Mesothelial cell of epicardium (in vitro differentiated cells): ENCODE results near the gene LINC01488. TPM values are rescaled to one million over a fixed set of nuclear protein-coding genes. Genes with fewer than 3 reads are reported as not detected.

Source experiments
- DNase-seq, 2 experiments: peaks; one replicate each; pipeline ENCODE4 v3.0.0; 2021; ENCODE audit warnings: low spot score in 2 of 2; ENCODE audit not compliant: unreplicated experiment in 2 of 2
- H3K27ac Mint-ChIP-seq: 2 replicates; pipeline ENCODE4 v1.8.0; 2021; ENCODE audit warnings: mixed read lengths
- H3K27me3 Mint-ChIP-seq: 2 replicates; pipeline ENCODE4 v1.8.0; 2021; ENCODE audit warnings: low read depth, mixed read lengths
- H3K36me3 Mint-ChIP-seq: 2 replicates; pipeline ENCODE4 v1.8.0; 2021; ENCODE audit warnings: mixed read lengths
- H3K4me1 Mint-ChIP-seq: 2 replicates; pipeline ENCODE4 v1.8.0; 2021; ENCODE audit warnings: mixed read lengths
- H3K4me3 Mint-ChIP-seq: 2 replicates; pipeline ENCODE4 v1.8.0; 2021; ENCODE audit warnings: mild to moderate bottlenecking, moderate library complexity, mixed read lengths
- H3K9me3 Mint-ChIP-seq: 2 replicates; pipeline ENCODE4 v1.8.0; 2021; ENCODE audit warnings: mixed read lengths
- total RNA-seq: library from RNA; stranded (reverse); gene quantifications from 3 replicates; pipeline ENCODE4 v1.2.1, GENCODE V29; 2021
- TF ChIP-seq, protein P1 (sequence below): fragments of 200-600 bp; sonication (generic); IDR thresholded peaks from one replicate; pipeline ENCODE4 v1.5.0; 2021; ENCODE audit warnings: antibody characterized with exemption; ENCODE audit not compliant: unreplicated experiment

The LINC01488 gene
- total RNA-seq, 1 donor from 2014 or later: not detected

DNA sequence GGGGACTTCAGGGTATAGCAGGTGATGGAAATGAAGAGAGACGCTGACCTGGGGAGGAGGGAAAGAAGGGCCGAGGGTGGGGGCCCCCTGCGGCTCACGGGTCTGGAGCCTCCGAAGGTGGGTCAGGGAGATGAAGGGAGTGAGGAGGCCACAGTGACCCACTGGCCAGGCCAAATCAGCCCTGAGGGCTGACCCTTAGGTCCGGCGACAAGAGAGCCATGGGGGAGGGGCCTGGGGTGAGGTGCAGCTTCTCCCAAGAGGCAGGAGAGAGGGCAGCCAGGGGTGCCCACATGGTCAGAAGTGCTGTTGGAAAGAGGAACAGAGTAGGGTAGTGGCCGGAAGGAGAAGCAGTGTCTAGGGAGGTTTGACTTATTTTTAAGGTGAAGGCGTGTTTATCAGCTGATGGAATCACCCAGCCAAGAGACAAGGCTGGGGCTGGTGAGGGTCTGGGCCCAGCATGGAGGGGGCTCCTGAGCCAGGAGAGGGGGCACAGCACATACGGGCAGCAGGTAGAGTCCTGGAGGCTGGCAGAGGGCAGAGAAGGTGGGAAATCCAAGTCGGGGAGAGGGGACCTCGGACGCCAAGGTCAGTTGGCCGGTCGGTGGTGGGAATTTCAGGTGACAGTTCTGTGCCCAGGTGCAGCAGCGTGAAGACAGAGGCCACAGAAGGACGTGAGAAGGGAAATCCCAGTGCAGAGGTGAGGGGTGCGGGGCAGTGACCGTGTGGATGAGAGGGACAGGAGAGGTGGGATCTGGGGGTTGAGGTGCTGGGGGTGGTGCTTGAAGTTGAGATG lies 49.0 kb downstream of the LINC01488 start:
- Mint-ChIP-seq H3K27ac (no peak overlapping the region), H3K4me1 (no peaks in the 10 kb centered on the region), H3K9me3 (no peaks in the 10 kb centered on the region), H3K36me3 (no peaks in the 10 kb centered on the region), H3K4me3 (no peak overlapping the region), H3K27me3 (peaks cover 16% of the 10 kb centered on the region)
- TF ChIP-seq, protein P1, sequence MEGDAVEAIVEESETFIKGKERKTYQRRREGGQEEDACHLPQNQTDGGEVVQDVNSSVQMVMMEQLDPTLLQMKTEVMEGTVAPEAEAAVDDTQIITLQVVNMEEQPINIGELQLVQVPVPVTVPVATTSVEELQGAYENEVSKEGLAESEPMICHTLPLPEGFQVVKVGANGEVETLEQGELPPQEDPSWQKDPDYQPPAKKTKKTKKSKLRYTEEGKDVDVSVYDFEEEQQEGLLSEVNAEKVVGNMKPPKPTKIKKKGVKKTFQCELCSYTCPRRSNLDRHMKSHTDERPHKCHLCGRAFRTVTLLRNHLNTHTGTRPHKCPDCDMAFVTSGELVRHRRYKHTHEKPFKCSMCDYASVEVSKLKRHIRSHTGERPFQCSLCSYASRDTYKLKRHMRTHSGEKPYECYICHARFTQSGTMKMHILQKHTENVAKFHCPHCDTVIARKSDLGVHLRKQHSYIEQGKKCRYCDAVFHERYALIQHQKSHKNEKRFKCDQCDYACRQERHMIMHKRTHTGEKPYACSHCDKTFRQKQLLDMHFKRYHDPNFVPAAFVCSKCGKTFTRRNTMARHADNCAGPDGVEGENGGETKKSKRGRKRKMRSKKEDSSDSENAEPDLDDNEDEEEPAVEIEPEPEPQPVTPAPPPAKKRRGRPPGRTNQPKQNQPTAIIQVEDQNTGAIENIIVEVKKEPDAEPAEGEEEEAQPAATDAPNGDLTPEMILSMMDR: no peak
- no peak for DNase-seq

DNA sequence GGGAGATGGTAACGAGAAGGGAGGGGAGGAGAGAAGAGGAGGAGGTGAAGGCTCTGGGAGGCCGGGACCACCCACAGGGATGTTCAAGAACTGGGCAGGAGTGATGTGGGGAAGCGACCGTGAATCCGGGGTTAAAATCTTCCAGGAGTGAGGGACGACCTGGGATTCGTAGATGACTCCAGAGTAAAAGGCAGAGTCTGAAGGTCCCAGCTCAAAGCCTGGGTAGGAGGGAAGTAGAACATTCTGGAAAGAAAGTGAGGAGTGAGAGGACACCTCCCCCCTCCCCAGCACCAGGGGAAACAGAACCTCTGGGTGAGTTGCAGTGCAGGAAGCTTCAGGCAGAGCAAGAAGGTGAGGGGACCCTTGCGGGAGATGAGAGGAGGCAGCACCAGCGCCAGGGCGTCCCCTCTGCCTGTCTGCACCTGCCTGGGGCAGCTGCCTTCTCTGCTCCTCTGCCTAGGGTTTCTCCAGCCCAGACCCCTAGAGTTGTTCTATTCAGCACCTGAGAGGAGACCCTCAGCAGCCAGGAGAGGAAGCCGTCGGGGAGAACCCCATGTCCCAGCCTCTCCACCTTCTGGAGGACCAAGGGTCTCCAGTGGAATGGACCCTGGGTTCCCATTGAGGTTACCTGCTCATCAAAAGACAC lies 49.7 kb downstream of the LINC01488 start:
- TF ChIP-seq, protein P1: no peak
- H3K9me3 Mint-ChIP-seq: no peaks in the 10 kb centered on the region
- H3K36me3 Mint-ChIP-seq: no peaks in the 10 kb centered on the region
- peaks cover 16% of the 10 kb centered on the region for H3K27me3 Mint-ChIP-seq
- H3K27ac Mint-ChIP-seq: no peak overlapping the region
- H3K4me3 Mint-ChIP-seq: no peak overlapping the region
- DNase-seq: no peak
- no peaks in the 10 kb centered on the region for H3K4me1 Mint-ChIP-seq

DNA sequence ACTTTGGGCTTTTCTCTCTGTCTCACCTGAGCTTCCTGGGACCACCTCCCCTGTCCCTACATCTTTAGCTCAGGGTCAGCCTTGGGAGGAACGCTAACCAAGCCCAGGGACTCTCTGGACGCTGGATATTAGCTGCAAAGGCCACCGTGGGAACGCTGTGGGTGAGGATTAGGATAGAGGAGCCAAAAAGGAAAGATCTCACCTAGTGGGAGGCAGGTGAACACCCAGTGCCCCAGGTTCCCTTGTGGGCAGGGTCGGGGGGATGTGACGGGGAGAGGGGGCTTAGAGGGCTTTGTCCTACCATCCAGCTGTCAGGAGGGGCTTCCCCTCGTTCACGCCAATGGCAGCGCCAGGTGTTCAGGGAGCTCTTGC lies 50.2 kb downstream of the LINC01488 start:
- Mint-ChIP-seq H3K36me3 (no peaks in the 10 kb centered on the region), H3K27me3 (peaks cover 16% of the 10 kb centered on the region), H3K4me3 (no peak overlapping the region), H3K9me3 (no peaks in the 10 kb centered on the region), H3K4me1 (no peaks in the 10 kb centered on the region), H3K27ac (no peak overlapping the region)
- DNase-seq: no peak
- TF ChIP-seq, protein P1: no peak

DNA sequence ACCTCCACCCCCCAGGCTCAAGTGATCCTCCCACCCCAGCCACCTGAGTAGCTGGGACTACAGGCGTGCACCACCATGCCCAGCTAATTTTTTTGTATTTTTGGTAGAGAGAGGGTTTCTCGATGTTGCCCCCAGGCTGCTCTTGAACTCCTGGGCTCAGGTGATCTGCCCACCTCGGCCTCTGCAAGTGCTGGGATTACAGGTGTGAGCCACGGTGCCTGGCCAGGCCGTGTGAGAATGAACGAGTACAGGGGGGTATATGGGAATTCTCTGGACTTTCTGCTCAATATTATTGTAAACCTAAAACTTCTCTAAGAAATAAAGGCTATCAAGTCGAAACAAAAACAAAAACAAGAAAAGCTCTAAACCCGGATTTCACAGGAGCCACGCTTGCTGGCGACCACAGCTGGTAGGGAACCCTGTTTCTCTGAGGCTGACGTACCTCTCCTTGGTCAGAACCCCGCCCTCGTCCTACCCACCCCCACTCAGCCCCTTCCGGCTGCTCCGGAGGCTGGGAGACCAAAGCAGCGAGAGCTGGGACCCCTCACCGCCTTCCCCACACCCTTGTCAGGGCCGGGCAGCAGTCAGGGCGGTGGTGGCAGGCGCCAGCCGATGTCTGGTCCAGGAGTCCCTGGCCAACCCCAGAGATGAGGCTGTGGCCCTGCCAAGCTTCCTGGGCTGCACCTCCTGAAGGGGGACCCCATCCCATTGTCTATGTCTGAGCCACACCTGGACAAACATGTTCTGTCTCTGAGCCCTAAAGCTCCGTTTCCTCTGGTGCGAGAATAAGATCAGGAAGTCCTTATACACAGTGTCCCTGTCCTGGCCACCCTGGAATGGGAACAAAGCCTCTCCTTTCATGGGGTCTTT lies 52.1 kb downstream of the LINC01488 start:
- no peaks in the 10 kb centered on the region for H3K4me1 Mint-ChIP-seq
- H3K27ac Mint-ChIP-seq: no peak overlapping the region
- no peak for DNase-seq
- no peaks in the 10 kb centered on the region for H3K36me3 Mint-ChIP-seq
- peaks cover 18% of the 10 kb centered on the region for H3K27me3 Mint-ChIP-seq
- H3K4me3 Mint-ChIP-seq: no peak overlapping the region
- no peaks in the 10 kb centered on the region for H3K9me3 Mint-ChIP-seq
- TF ChIP-seq, protein P1: no peak

DNA sequence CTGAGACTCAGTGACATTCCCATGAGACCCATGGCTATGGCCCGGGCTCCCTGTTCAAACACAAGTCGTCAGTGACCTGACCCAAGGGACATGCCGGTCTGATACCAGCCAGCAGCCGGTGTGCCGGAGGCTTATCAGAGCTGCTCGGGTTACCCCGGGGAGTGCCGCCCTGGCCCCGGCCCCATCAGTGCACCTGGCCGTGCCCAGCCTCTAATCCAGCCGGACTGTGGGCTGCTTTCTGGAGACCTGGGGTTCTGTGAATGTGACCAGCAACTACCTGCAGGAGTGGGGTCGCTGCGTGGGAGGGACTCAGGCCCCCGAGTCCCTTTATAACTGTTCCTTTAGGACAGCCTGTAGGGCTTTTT lies 52.7 kb downstream of the LINC01488 start:
- Mint-ChIP-seq H3K4me1 (peaks cover under 1% of the 10 kb centered on the region), H3K36me3 (no peaks in the 10 kb centered on the region), H3K4me3 (no peak overlapping the region), H3K9me3 (no peaks in the 10 kb centered on the region), H3K27ac (no peak overlapping the region), H3K27me3 (peaks cover 18% of the 10 kb centered on the region)
- TF ChIP-seq, protein P1: no peak
- no peak for DNase-seq
